H1 (cell line): Measurements from ENCODE around the gene NUSAP1. TPM values are rescaled to one million over a fixed set of nuclear protein-coding genes. Genes with fewer than 3 reads are reported as not detected.

Experiments
- CTCF ChIA-PET: fragments of 300-600 bp; sonication (Branson Sonifier 250); formaldehyde crosslinking; loops from one replicate; lab custom pipeline; 2021; ENCODE audit not compliant: partially characterized antibody; lab: Charles Lee
- POLR2A ChIA-PET: fragments of 300-600 bp; sonication (Branson Sonifier 250); formaldehyde crosslinking; loops from one replicate; lab custom pipeline; 2021; ENCODE audit warnings: inconsistent platforms; ENCODE audit not compliant: partially characterized antibody; lab: Charles Lee
- DNase-seq, 2 experiments: peaks; one replicate each; pipeline versions ENCODE4 v3.0.0 to v3.0.0-alpha.2; 2010 to 2022; ENCODE audit warnings: low spot score in 2 of 2, low read depth in 1 of 2, mixed read lengths in 1 of 2
- FAIRE-seq: peaks from 2 replicates; lab custom pipeline; 2011; peaks lifted over from hg19 to GRCh38; lab: Jason Lieb, UNC
- H2AFZ ChIP-seq: 2 replicates; pipeline ENCODE4 v1.8.1; 2012; ENCODE audit warnings: low read length, inconsistent platforms
- H2AK5ac ChIP-seq: 2 replicates; pipeline ENCODE4 v1.6.1; 2013; ENCODE audit warnings: low read depth, low read length
- H2BK120ac ChIP-seq: replicated peaks from 2 replicates; pipeline ENCODE3; 2013; ENCODE audit warnings: low read depth, low read length, inconsistent platforms
- H2BK12ac ChIP-seq: 2 replicates; pipeline ENCODE4 v1.6.1; 2013; ENCODE audit warnings: low read depth, low read length
- H2BK15ac ChIP-seq: 2 replicates; pipeline ENCODE4 v1.6.1; 2013; ENCODE audit warnings: low read length
- H2BK20ac ChIP-seq: 2 replicates; pipeline ENCODE4 v1.6.1; 2013; ENCODE audit warnings: low read length
- H2BK5ac ChIP-seq: 2 replicates; pipeline ENCODE4 v1.6.1; 2013; ENCODE audit warnings: low read depth, low read length
- H3K14ac ChIP-seq: 2 replicates; pipeline ENCODE4 v1.6.1; 2013; ENCODE audit warnings: inconsistent platforms; ENCODE audit not compliant: insufficient read length
- H3K18ac ChIP-seq: 2 replicates; pipeline ENCODE4 v1.6.1; 2013; ENCODE audit warnings: low read length; ENCODE audit errors: extremely low read depth
- H3K23ac ChIP-seq: 2 replicates; pipeline ENCODE4 v1.6.1; 2013; ENCODE audit warnings: inconsistent platforms; ENCODE audit not compliant: insufficient read length
- H3K23me2 ChIP-seq: 2 replicates; pipeline ENCODE4 v1.6.1; 2013; ENCODE audit warnings: low read depth, low read length
- H3K27ac ChIP-seq: 2 replicates; pipeline ENCODE4 v1.6.1; 2011; ENCODE audit warnings: low read depth, low read length, inconsistent platforms
- H3K27me3 ChIP-seq, 4 experiments: replicated peaks in 1 of 4; 1 replicate in 1 of 4; 2 replicates in 3 of 4; pipeline versions ENCODE4 v1.6.1 to v1.8.1; 2011 to 2013; ENCODE audit warnings: low read length in 3 of 4, mild to moderate bottlenecking in 3 of 4, inconsistent platforms in 2 of 4, mixed read lengths in 2 of 4, moderate library complexity in 1 of 4; ENCODE audit not compliant: control insufficient read depth in 3 of 4, insufficient read depth in 3 of 4; ENCODE audit errors: extremely low read depth in 1 of 4
- H3K36me3 ChIP-seq, 4 experiments: 2 replicates each; pipeline versions ENCODE4 v1.6.1 to v1.8.1; 2011 to 2013; ENCODE audit warnings: mild to moderate bottlenecking in 4 of 4, low read length in 3 of 4, moderate library complexity in 2 of 4, control low read depth in 1 of 4, inconsistent platforms in 1 of 4; ENCODE audit not compliant: insufficient read depth in 4 of 4, control insufficient read depth in 2 of 4
- H3K4ac ChIP-seq: replicated peaks from 2 replicates; pipeline ENCODE3; 2013; ENCODE audit warnings: low read length, low read depth, mixed read lengths, inconsistent platforms; ENCODE audit not compliant: insufficient read length
- H3K4me1 ChIP-seq, 4 experiments: replicated peaks in 1 of 4; 1 replicate in 1 of 4; 2 replicates in 3 of 4; pipeline versions ENCODE4 v1.6.1 to v1.8.1; 2011 to 2013; ENCODE audit warnings: low read length in 3 of 4, inconsistent platforms in 2 of 4, mixed read lengths in 1 of 4; ENCODE audit not compliant: insufficient read depth in 4 of 4, control insufficient read depth in 3 of 4
- H3K4me2 ChIP-seq, 2 experiments: 2 replicates each; pipeline versions ENCODE4 v1.6.1 to v1.8.1; 2011 to 2013; ENCODE audit warnings: low read depth in 2 of 2, low read length in 2 of 2, control low read depth in 1 of 2, inconsistent platforms in 1 of 2, mild to moderate bottlenecking in 1 of 2; ENCODE audit not compliant: insufficient read depth in 1 of 2
- H3K4me3 ChIP-seq, 4 experiments: fragments of 200-600, 300-600 bp in 1 of 4; sonication (generic), shearing (Covaris generic), sonication (Bioruptor Twin) in 1 of 4; 2 replicates each; pipeline versions ENCODE4 v1.5.1 to v1.8.1; 2011 to 2016; ENCODE audit warnings: low read length in 4 of 4, low read depth in 3 of 4, control low read depth in 2 of 4, inconsistent platforms in 2 of 4, mild to moderate bottlenecking in 2 of 4, mixed read lengths in 1 of 4, moderate library complexity in 1 of 4; ENCODE audit not compliant: insufficient read depth in 2 of 4; ENCODE audit errors: extremely low read depth in 1 of 4
- H3K56ac ChIP-seq: replicated peaks from 2 replicates; pipeline ENCODE3; 2013; ENCODE audit warnings: low read depth, mild to moderate bottlenecking, mixed read lengths, low read length, inconsistent platforms; ENCODE audit not compliant: insufficient read length
- H3K79me1 ChIP-seq: 2 replicates; pipeline ENCODE4 v1.6.1; 2013; ENCODE audit warnings: low read depth, low read length, control low read depth
- H3K79me2 ChIP-seq, 2 experiments: 2 replicates each; pipeline versions ENCODE4 v1.6.1 to v1.8.1; 2012 to 2013; ENCODE audit warnings: low read length in 2 of 2, mild to moderate bottlenecking in 2 of 2, inconsistent platforms in 1 of 2; ENCODE audit not compliant: insufficient read depth in 2 of 2, control insufficient read depth in 1 of 2
- H3K9ac ChIP-seq, 4 experiments: replicated peaks in 1 of 4; 1 replicate in 1 of 4; 2 replicates in 3 of 4; pipeline versions ENCODE4 v1.6.1 to v1.8.1; 2011 to 2013; ENCODE audit warnings: low read depth in 3 of 4, low read length in 3 of 4, control low read depth in 2 of 4, mild to moderate bottlenecking in 2 of 4, moderate library complexity in 2 of 4, inconsistent platforms in 1 of 4; ENCODE audit errors: extremely low read depth in 1 of 4
- H3K9me3 ChIP-seq, 2 experiments: 2 replicates each; pipeline versions ENCODE4 v1.6.1 to v1.8.1; 2012 to 2013; ENCODE audit warnings: mild to moderate bottlenecking in 2 of 2, moderate library complexity in 2 of 2, control low read depth in 1 of 2, inconsistent platforms in 1 of 2, low read depth in 1 of 2, low read length in 1 of 2, mixed read lengths in 1 of 2; ENCODE audit not compliant: insufficient read depth in 2 of 2
- H4K20me1 ChIP-seq, 2 experiments: replicated peaks in 1 of 2; 2 replicates each; pipeline versions ENCODE3 to v1.8.1; 2011 to 2013; ENCODE audit warnings: inconsistent platforms in 2 of 2, low read length in 2 of 2, mild to moderate bottlenecking in 1 of 2; ENCODE audit not compliant: insufficient read depth in 2 of 2, control insufficient read depth in 1 of 2
- H4K5ac ChIP-seq: 2 replicates; pipeline ENCODE4 v1.6.1; 2013; ENCODE audit warnings: low read length, low read depth, mixed read lengths, inconsistent platforms; ENCODE audit not compliant: insufficient read length
- H4K8ac ChIP-seq: 2 replicates; pipeline ENCODE4 v1.8.0; 2013; ENCODE audit warnings: mild to moderate bottlenecking, moderate library complexity, low read length, inconsistent platforms; ENCODE audit not compliant: insufficient read depth; ENCODE audit errors: extremely low read depth
- H4K91ac ChIP-seq: replicated peaks from 2 replicates; pipeline ENCODE3; 2013; ENCODE audit warnings: low read length, mixed read lengths, inconsistent platforms; ENCODE audit not compliant: insufficient read length
- GABPA ChIP-seq: IDR thresholded peaks from 2 replicates; pipeline ENCODE4 v1.6.1; 2011; ENCODE audit warnings: mild to moderate bottlenecking, low read length, moderate library complexity, borderline replicate concordance; ENCODE audit not compliant: insufficient read depth
- RNF2 ChIP-seq: fragments of 200-900, 300-1000 bp; sonication (generic); IDR thresholded peaks from 2 replicates; pipeline ENCODE4 v1.7.1; 2016; ENCODE audit warnings: borderline replicate concordance, low read depth, mild to moderate bottlenecking, antibody characterized with exemption, low read length; ENCODE audit not compliant: poor library complexity, severe bottlenecking; ENCODE audit errors: missing control alignments
- SIRT6 ChIP-seq: IDR thresholded peaks from one replicate; pipeline ENCODE4 v1.7.1; 2012; ENCODE audit warnings: low read length, inconsistent platforms
- SP4 ChIP-seq: IDR thresholded peaks from 2 replicates; pipeline ENCODE4 v1.6.1; 2012; ENCODE audit warnings: low read length, inconsistent platforms
- TCF12 ChIP-seq: IDR thresholded peaks from 2 replicates; pipeline ENCODE4 v1.6.1; 2011; ENCODE audit warnings: low read depth, mild to moderate bottlenecking, low read length
- WGBS, 2 experiments: shearing (Covaris generic) in 1 of 2; methylation state at CpG; one replicate each; pipeline versions ENCODE4 v1.1.6 to v1.1.7; 2013 to 2015; ENCODE audit warnings: low lambda C conversion rate in 2 of 2, mixed read lengths in 2 of 2, inconsistent platforms in 1 of 2, low coverage in 1 of 2, missing lambda C conversion rate in 1 of 2; ENCODE audit not compliant: insufficient replicate concordance in 2 of 2, insufficient coverage in 1 of 2, insufficient read length in 1 of 2; ENCODE audit errors: extremely low coverage in 1 of 2, missing lambda C conversion rate in 1 of 2; 5-methylcytosine and 5-hydroxymethylcytosine counted together
- polyA plus RNA-seq, 7 experiments: library from polyadenylated mRNA; depleted of rRNA in 3 of 7; stranded (reverse) in 5 of 7; unstranded in 2 of 7; fragments of >200 nt in 5 of 7; fragments of 200-250 nt in 2 of 7; gene quantifications; 1 replicate in 5 of 7; 2 replicates in 1 of 7; 4 replicates in 1 of 7; pipeline versions ENCODE4 v1.2.1 to v1.2.3, GENCODE V29; 2011 to 2013; ENCODE audit warnings: missing spikeins in 2 of 7, mixed read lengths in 2 of 7
- total RNA-seq: library from RNA; stranded (reverse); fragmentation: NEBNext Ultra II Directional; extraction: Animal tissue kit (Norgen Biotek cat#: 25700); gene quantifications from 2 replicates; pipeline ENCODE4 v1.2.1, GENCODE V29; 2021
- TF ChIP-seq, protein P1 (sequence below): IDR thresholded peaks from 2 replicates; pipeline ENCODE4 v1.6.1; 2012; ENCODE audit warnings: inconsistent platforms

NUSAP1 gene
- total and polyA plus RNA-seq, 2 of the 8 experiments (the other 6 are each of a cell fraction or from before 2014, with no cell fraction given), result 60.8 to 144 TPM

GRCh38 chr15:41408234-41408641, 75.6 kb downstream of the NUSAP1 start:
- no peak overlapping the region for H3K56ac ChIP-seq
- CTCF ChIA-PET, result no interaction called here
- no peak overlapping the region for H3K4me2 ChIP-seq
- no peak overlapping the region for H3K4ac ChIP-seq
- no peak overlapping the region for H3K27ac ChIP-seq
- no peaks in the 10 kb centered on the region for H3K79me2 ChIP-seq
- H2BK5ac ChIP-seq, result no peak overlapping the region
- H3K14ac ChIP-seq, result no peak overlapping the region
- no peak overlapping the region for H4K91ac ChIP-seq
- no peaks in the 10 kb centered on the region for H3K27me3 ChIP-seq
- no peak overlapping the region for H3K23ac ChIP-seq
- no peak for FAIRE-seq
- H3K4me3 ChIP-seq, result no peak overlapping the region
- POLR2A ChIA-PET, result no interaction called here
- H3K9me3 ChIP-seq, result no peaks in the 10 kb centered on the region
- no peak for TF ChIP-seq RNF2
- no peak for TF ChIP-seq SIRT6
- no peak for TF ChIP-seq SP4
- TF ChIP-seq GABPA, result no peak
- TF ChIP-seq TCF12, result no peak
- TF ChIP-seq, protein P1, sequence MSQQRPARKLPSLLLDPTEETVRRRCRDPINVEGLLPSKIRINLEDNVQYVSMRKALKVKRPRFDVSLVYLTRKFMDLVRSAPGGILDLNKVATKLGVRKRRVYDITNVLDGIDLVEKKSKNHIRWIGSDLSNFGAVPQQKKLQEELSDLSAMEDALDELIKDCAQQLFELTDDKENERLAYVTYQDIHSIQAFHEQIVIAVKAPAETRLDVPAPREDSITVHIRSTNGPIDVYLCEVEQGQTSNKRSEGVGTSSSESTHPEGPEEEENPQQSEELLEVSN, result no peak
- H3K79me1 ChIP-seq, result no peaks in the 10 kb centered on the region
- DNase-seq, result no peak
- H3K18ac ChIP-seq, result no peak overlapping the region
- H4K20me1 ChIP-seq, result no peaks in the 10 kb centered on the region
- H4K5ac ChIP-seq, result no peak overlapping the region
- no peaks in the 10 kb centered on the region for H3K36me3 ChIP-seq
- 85% methylated on average over 2 of the region's 2 CpGs; no CpG with 5 or more reads in 1 of the 2 experiments for WGBS, 2 experiments
- H3K4me1 ChIP-seq, result no peaks in the 10 kb centered on the region
- no peak overlapping the region for H2AFZ ChIP-seq
- no peak overlapping the region for H2AK5ac ChIP-seq
- H2BK120ac ChIP-seq, result no peak overlapping the region
- H2BK12ac ChIP-seq, result no peak overlapping the region
- H2BK20ac ChIP-seq, result no peak overlapping the region
- no peak overlapping the region for H2BK15ac ChIP-seq
- no peaks in the 10 kb centered on the region for H3K23me2 ChIP-seq
- no peak overlapping the region for H4K8ac ChIP-seq
- H3K9ac ChIP-seq, result no peak overlapping the region
